ENCODE results near the gene EYS.
"Not testable (repeated sequence)": the region's sequence is repeated elsewhere in the genome, so short reads cannot be mapped to it uniquely, and the experiment has no call there.

The EYS gene

DNA sequence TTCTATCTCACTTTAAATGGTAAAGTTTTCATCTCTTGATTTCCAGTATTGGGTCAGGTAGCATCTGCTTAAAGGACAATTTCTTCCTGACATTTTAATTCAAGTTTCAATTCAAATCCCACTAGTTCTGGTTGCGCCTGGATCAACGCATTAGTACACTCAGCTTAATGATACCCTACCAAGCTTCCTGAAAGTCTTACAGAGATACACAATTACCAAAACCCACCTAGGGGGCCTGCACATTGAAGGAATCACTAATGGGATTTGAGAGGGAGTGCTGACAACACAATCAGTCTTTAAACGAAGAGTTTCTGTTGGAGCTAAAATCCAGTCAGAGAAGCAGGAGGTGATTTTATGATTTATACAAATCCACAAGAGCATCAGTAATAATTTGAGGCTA, 1778.4 kb downstream of the EYS start:
- DNase-seq (ENCODE audit: low read depth in 2 of 2, low spot score in 1 of 2): no peak

DNA sequence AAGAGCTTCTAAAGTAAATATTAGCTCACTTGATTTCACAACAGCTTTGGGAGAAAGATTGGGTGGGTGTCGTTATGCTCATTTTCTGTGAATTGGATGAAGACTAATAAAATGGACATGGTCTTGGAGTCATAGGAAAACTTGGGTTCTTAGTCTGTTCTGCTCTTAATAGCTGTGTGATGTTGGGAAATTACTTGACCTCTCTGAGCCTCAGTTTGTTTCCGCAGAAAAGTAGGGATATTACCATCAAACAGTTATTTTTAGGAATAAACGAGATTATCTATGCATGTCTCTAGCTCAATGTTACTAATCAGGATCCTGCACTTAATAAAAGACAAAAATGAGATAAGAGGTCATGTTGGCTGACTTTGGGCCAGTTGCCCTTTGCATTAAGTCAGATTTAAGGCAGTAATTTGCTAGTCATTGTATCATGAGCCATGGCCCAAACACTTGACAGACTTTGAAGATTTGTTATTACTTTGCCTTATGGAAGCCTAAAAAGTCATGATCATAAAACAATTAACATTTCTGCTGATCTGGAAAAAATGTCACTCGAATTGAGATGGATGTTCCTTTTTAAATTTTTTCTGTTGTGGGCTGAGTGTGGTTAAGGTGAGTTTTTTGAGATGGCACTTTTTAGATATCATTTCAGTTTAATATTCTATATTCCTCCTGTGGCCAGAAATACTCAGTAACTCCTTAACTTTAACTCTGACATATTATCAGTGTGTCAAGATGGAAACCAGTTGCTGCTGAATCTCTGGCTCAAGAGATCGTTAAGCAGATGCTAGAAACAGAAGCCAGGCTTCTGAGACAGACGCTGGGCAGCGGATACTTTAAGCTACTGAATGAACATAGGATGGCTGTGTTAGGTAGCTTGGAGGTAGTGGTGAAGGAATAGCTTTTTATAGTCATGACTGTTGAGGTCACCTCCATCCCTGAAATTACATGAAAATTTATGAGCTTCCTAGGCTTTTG, 1779.8 kb downstream of the EYS start:
- DNase-seq (ENCODE audit: low read depth in 2 of 2, low spot score in 1 of 2): no peak

GRCh38 chr6:63926258-63926780, 1780.7 kb downstream of the EYS start:
- no peak for DNase-seq (ENCODE audit: low read depth in 2 of 2, low spot score in 1 of 2)

DNA sequence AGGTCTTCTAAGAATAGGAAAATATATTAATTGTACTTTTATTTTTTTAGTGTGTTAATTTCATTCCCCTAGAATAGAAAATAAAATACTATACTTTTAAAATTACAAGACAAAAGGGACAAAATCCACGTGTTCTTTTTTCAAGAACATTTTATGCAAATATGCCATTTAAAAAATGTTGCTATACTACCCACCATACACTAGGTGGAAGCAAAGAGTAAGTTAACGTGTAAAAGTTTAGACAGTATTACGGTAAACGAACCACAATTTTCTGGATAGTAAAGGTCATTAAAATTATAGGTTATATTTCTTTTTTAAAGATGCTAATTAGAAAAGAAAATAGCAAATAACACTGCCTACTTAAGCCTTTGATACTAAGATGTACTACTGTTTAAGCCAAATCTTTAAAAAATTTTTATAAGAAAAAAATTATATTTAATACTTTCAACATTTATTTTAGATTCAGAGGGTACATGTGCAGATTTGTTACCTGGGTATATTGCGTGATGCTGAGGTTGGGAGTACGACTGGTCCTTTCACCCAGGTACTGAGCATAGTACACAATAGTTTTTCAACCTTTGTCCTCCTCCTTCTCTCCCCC, 1783.8 kb downstream of the EYS start:
- DNase-seq (ENCODE audit: low read depth in 2 of 2, low spot score in 1 of 2): no peak

DNA sequence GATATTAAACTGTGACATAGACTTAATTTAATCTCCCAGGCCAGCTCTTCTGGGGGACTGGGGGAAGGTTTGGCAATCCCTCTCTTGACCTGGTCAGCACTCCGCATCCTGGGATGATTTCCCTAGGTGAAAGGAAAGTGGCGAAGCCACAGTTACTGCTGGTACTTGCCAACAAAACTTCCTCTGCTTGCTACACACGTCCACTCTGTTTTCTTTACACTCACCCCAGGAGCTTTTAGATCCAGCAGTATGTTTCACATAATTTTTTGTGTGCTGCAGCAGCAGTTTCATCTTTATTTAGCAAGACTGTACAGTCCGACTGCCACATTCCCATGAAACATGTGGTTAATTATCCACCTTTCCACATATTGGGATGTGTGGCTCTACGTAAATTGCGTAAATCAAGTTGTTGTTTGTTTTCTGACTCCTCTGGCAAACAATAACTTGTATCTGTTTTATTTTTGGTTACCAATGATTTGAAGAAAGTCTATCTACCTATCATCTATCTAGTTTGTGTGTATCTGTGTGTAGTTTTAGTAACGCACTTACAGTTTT, 1787.4 kb downstream of the EYS start:
- no peak for DNase-seq (ENCODE audit: low read depth in 2 of 2, low spot score in 1 of 2)

GRCh38 chr6:63912887-63913286, 1794.1 kb downstream of the EYS start:
- no peak for DNase-seq (ENCODE audit: low read depth in 2 of 2, low spot score in 1 of 2)

- no peak for DNase-seq (ENCODE audit: low read depth in 2 of 2, low spot score in 1 of 2)
These were observed 1796.0 kb downstream of the EYS start for GRCh38 chr6:63910863-63911551.

DNA sequence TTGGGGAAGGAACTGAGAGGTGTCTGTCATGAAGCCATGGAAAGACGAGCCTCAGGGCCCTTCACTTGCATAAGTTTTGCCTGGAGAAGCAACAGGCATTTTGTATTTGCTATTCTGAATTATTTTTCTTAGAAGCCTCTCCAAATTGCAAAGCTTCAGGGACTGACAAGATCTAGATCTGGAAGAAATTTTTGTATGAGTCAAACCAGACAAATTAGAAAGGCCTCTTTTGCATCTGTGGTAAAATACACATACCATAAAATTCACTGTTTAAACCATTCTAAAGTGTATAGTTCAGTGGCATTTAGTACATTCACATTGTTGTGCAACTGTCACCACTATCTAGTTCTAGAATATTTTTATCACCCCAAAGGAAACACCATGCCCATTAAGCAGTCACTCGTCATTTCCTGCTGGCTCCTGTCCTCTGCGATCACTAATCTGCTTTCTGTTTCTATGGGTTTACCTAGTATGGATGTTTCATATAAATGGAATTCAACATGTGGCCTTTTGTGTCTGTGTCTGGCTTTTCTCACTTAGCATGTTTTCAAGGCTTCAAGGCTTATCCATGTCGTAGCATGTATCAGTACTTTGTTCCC, 1802.3 kb downstream of the EYS start:
- no peak for DNase-seq (ENCODE audit: low read depth in 2 of 2, low spot score in 1 of 2)

DNA sequence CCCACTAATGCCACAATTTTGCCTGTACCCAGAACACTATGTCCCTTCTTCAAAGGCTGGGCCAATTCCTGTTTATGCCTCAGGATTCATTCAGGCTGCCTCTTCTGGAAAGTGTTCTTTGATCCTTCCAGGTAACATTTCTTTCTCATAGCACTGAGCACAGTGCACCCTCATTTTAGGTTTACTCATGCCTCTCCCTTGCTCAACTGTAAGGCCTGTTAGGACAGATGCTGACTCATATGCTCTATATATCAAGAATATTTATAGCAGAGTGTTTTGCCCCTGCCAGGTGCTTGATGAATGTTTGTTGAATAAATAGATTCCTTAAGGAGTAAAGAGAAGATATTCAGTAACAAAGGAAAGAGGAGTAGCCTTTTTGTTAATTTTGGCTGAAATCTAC, 1807.5 kb downstream of the EYS start:
- no peak for DNase-seq (ENCODE audit: low read depth in 2 of 2, low spot score in 1 of 2)

DNA sequence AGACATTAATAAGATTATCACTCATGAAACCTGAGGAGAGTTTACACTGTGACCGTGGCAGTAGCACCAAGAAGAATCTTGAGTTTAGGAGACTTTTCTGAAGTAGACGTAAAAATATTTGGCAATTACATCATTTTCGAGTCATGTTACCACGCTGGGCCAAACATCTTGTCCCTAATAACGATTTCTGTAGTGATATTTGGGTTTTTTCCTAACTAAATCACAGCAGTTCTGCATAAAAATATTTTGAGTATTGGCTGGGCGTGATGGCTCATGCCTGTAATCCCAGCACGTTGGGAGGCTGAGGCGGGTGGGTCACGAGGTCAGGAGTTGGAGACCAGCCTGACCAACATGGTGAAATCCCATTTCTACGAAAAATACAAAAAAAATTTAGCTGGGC, 1809.1 kb downstream of the EYS start:
- no peak for DNase-seq (ENCODE audit: low read depth in 2 of 2, low spot score in 1 of 2)

GRCh38 chr6:63897459-63897858, 1809.6 kb downstream of the EYS start:
- no peak for DNase-seq (ENCODE audit: low read depth in 2 of 2, low spot score in 1 of 2)

DNA sequence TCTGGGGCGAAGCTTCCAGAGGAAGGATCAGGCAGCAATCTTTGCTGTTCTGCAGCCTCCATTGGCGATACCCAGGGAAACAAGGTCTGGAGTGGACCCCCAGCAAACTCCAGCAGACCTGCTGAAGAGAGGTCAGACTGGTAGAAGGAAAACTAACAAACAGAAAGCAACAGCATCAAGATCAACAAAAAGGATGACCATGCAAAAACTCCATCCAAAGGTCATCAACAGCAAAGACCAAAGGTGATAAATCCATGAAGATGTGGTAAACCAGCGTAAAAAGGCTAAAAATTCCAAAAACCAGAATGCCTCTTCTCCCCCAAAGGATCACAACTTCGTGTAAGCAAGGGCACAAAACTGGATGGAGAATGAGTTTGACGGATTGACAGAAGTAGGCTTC, 1818.6 kb downstream of the EYS start:
- no peak for DNase-seq (ENCODE audit: low read depth in 2 of 2, low spot score in 1 of 2)

GRCh38 chr6:63887804-63888203, 1819.2 kb downstream of the EYS start:
- not testable (repeated sequence) for DNase-seq (ENCODE audit: low read depth in 2 of 2, low spot score in 1 of 2)

DNA sequence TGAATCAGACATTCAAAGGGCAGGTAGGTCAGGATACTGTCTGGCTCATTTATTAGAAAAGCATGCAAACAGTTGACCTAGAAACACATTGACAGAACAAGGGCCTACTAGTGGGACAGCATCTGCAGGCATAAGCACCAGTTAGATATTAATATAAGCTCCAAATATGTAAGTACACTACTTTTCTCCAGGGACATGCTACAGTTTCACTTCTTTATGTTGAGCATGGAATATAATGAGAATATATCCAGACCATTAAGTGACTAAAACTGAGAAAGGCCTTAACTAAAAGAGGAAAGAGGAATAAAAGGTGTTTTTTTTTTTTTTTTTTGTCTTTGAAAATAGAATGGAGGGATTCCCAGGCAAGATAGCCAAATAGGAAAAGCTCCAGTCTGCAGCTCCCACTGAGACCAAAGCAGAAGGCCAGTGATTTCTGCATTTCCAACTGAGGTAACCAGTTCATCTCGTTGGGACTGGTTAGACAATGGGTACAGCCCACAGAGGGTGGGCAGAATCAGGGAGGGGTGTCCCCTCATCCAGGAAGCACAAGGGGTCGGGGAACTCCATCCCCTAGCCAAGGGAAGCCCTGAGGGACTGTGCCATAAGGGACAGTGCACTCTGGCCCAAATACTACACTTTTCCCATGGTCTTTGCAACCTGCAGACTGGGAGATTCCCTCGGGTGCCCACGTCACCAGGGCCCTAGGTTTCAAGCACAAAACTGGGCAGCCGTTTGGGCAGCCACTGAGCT, 1819.8 kb downstream of the EYS start:
- DNase-seq (ENCODE audit: low read depth in 2 of 2, low spot score in 1 of 2): no peak

DNA sequence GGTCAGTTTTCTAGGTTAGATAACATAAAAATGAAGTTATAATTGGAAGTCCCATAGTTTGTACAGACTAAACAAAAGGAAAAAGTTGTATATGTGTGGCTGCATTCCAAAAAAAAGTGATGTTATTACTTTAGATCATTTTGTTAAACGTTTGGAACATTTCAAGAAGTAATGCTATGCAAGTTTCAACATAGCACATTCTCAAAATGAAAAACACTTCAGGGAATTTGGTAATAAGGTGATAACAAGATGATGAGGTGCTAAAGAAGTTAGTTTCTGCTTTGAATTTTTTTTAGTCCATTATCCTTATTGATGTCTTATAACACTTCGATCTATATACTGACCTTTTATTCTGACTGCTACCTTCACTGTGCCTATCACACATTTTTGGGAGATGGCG, 1820.7 kb downstream of the EYS start:
- DNase-seq (ENCODE audit: low read depth in 2 of 2, low spot score in 1 of 2): no peak

DNA sequence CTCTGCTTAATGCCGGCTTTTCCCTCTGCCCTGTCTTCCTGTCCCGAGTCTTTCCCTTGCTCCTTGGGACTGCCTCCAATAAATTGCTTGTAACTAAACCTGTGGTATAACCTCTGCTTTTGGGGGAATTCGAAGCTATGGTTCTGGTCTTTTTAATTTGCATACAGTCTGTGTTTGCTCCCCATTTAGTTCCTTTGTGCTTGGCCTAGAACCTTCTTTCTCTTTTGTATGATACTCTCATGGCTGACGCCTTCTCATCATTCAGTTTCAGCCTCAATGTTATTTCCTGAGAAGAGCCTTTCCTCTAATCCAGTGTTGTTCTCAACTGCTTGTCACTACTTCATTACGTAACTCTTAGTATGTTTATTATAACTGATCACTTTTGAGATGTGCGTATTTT, 1823.4 kb downstream of the EYS start:
- no peak for DNase-seq (ENCODE audit: low read depth in 2 of 2, low spot score in 1 of 2)

GRCh38 chr6:63882208-63882607, 1824.8 kb downstream of the EYS start:
- no peak for DNase-seq (ENCODE audit: low read depth in 2 of 2, low spot score in 1 of 2)

- no peak for DNase-seq (ENCODE audit: low read depth in 2 of 2, low spot score in 1 of 2)
These were observed 1825.2 kb downstream of the EYS start for GRCh38 chr6:63881791-63882190.

DNA sequence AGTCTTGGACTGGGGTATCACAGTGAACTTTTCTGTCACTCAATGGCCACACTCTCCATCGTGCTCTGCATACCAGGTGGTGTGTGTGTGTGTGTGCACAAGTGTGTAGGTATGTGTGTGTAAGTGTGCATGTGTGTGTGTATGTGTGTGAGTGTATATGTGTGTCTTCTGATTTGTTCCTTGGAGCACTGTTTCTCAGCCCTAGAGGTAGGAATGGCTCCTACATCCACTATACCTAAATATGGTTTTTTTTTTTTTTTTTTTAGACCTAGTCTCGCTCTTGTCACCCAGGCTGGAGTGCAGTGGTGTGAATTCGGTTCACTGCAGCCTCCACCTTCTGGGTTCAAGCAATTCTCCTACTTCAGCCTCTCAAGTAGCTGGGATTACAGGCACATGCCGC, 1834.8 kb downstream of the EYS start:
- no peak for DNase-seq (ENCODE audit: low read depth in 2 of 2, low spot score in 1 of 2)

DNA sequence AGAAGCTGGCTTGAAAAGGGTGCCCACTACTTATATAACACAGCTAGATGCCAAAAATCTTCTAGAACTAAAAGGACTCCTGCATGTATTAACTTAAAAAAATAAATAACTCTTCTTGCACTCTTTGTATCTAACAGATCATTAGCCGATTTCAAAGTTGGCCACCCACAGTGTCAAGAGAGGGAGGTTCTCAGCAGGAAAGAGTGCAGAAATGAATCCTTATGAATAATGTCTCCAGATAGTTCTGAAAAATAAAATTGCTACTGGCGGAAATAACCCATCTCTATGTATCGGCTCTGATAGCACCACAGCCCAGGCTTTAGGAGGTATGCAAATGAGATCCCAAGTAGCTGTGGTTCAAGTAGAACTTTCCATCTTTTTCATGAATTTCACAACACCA, 1838.7 kb downstream of the EYS start:
- DNase-seq (ENCODE audit: low read depth in 2 of 2, low spot score in 1 of 2): no peak

Data from stimulated activated CD8-positive, alpha-beta memory T cell treated with anti-CD3 and anti-CD28 coated beads, Interleukin-4, amount 100 ng/mL, for 4 hours (primary cell).